K562 (cell line): ENCODE measurements around the gene CCL24. TPM values are rescaled to one million over a fixed set of nuclear protein-coding genes. Genes with fewer than 3 reads are reported as not detected.
A peak's percentile ranks its signal among the peaks of the same experiment; 100 is the strongest.
"Not testable (repeated sequence)": the region's sequence is repeated elsewhere in the genome, so short reads cannot be mapped to it uniquely, and the experiment has no call there.

ENCODE experiments used
- ATAC-seq: fragments of 200-7000 bp; cut with Tn5 transposase; 3 replicates; pipeline ENCODE4 v1.9.1; 2020; ENCODE audit warnings: moderate library complexity
- BruUV-seq: library from RNA; stranded (reverse); fragments of 400-500 nt; replicated peaks from 2 replicates; lab custom pipeline; 2021; lab: Mats Ljungman, UMichigan
- CTCF ChIA-PET: fragments of 300-600 bp; formaldehyde crosslinking; extraction: SDS; loops from one replicate; lab custom pipeline; 2021; ENCODE audit warnings: low intra/inter-chr PET ratio; lab: Yijun Ruan, JAX
- POLR2A ChIA-PET: fragments of 300-600, 350-650 bp; sonication (Branson Sonifier 250); formaldehyde crosslinking; extraction: SDS; loops from one replicate; lab custom pipeline; 2021; ENCODE audit warnings: antibody characterized with exemption, inconsistent platforms; lab: Yijun Ruan, JAX
- DNase-seq, 4 experiments: peaks; one replicate each; pipeline versions ENCODE4 v3.0.0 to v3.0.0-alpha.2; 2011 to 2018; ENCODE audit warnings: low spot score in 3 of 4, mixed read lengths in 3 of 4; ENCODE audit errors: extremely low read depth in 1 of 4
- FAIRE-seq: peaks from 2 replicates; lab custom pipeline; 2011; peaks lifted over from hg19 to GRCh38; lab: Jason Lieb, UNC
- H2AFZ ChIP-seq: 2 replicates; pipeline ENCODE4 v1.6.0; 2011; ENCODE audit warnings: low read depth, low read length, control low read depth, inconsistent platforms
- H3K27ac ChIP-seq: fragments of 200-600 bp; 3 replicates; pipeline ENCODE4 v1.8.0; 2011; ENCODE audit warnings: low read depth, mild to moderate bottlenecking, control low read depth, inconsistent platforms, low read length, moderate library complexity, mixed read lengths; ENCODE audit errors: extremely low read depth
- H3K27me3 ChIP-seq, 2 experiments: fragments of 300-600 bp in 1 of 2; 2 replicates in 1 of 2; 3 replicates in 1 of 2; pipeline versions ENCODE4 v1.6.0 to v1.8.0; 2011; ENCODE audit warnings: inconsistent platforms in 2 of 2, low read length in 2 of 2, mild to moderate bottlenecking in 1 of 2, mixed read lengths in 1 of 2, moderate library complexity in 1 of 2; ENCODE audit not compliant: control insufficient read depth in 2 of 2, insufficient read depth in 2 of 2
- H3K36me3 ChIP-seq: fragments of 300-600 bp; 3 replicates; pipeline ENCODE4 v1.8.0; 2011; ENCODE audit warnings: mild to moderate bottlenecking, low read length, inconsistent platforms; ENCODE audit not compliant: control insufficient read depth, insufficient read depth
- H3K4me1 ChIP-seq, 2 experiments: fragments of 200-600 bp in 1 of 2; replicated peaks in 1 of 2; 2 replicates in 1 of 2; 3 replicates in 1 of 2; pipeline versions ENCODE4 v1.5.1 to v1.8.0; 2011; ENCODE audit warnings: inconsistent platforms in 2 of 2, low read length in 2 of 2, mild to moderate bottlenecking in 1 of 2, mixed read lengths in 1 of 2, moderate library complexity in 1 of 2; ENCODE audit not compliant: control insufficient read depth in 2 of 2, insufficient read depth in 2 of 2
- H3K4me2 ChIP-seq: 2 replicates; pipeline ENCODE4 v1.6.1; 2011; ENCODE audit warnings: low read length, control low read depth, inconsistent platforms, mixed read lengths; ENCODE audit not compliant: insufficient read depth
- H3K4me3 ChIP-seq: fragments of 200-600 bp; sonication (generic), shearing (Covaris generic); 2 replicates; pipeline ENCODE4 v1.5.1; 2016; ENCODE audit warnings: control low read depth, inconsistent platforms
- H3K79me2 ChIP-seq: fragments of 200-600 bp; 3 replicates; pipeline ENCODE4 v1.8.0; 2011; ENCODE audit warnings: low read length, inconsistent platforms; ENCODE audit not compliant: control insufficient read depth, insufficient read depth
- H3K9ac ChIP-seq, 2 experiments: 2 replicates each; pipeline versions ENCODE4 v1.6.0 to v1.6.1; 2011; ENCODE audit warnings: low read depth in 2 of 2, low read length in 2 of 2, control low read depth in 1 of 2, inconsistent platforms in 1 of 2, mild to moderate bottlenecking in 1 of 2, mixed read lengths in 1 of 2; ENCODE audit not compliant: insufficient read depth in 1 of 2
- H3K9me1 ChIP-seq: one replicate; pipeline ENCODE4 v1.6.0; 2011; ENCODE audit warnings: inconsistent platforms, mild to moderate bottlenecking, low read length, moderate library complexity; ENCODE audit not compliant: control insufficient read depth, insufficient read depth
- H3K9me3 ChIP-seq: replicated peaks from 2 replicates; pipeline ENCODE4 v1.5.1; 2011; ENCODE audit warnings: low read depth, low read length, inconsistent platforms; ENCODE audit not compliant: control insufficient read depth, insufficient read depth
- H4K20me1 ChIP-seq: replicated peaks from 2 replicates; pipeline ENCODE4 v1.6.1; 2011; ENCODE audit warnings: low read length, inconsistent platforms, mixed read lengths; ENCODE audit not compliant: control insufficient read depth, insufficient read depth
- ILK ChIP-seq: fragments of 450-650 bp; IDR thresholded peaks from 2 replicates; pipeline ENCODE4 v1.6.1; 2016; ENCODE audit warnings: missing genetic modification characterization, low read depth, mild to moderate bottlenecking, missing compliant biosample characterization, moderate library complexity, borderline replicate concordance
- PKNOX1 ChIP-seq: fragments of 450-650 bp; IDR thresholded peaks from 2 replicates; pipeline ENCODE4 v1.6.1; 2016
- ZBTB8A ChIP-seq: fragments of 450-650 bp; IDR thresholded peaks from 2 replicates; pipeline ENCODE4 v1.6.1; 2018; ENCODE audit warnings: mild to moderate bottlenecking, moderate library complexity; ENCODE audit not compliant: partially characterized antibody
- WGBS: fragments of 100-300 bp; shearing (Covaris generic); methylation state at CpG from one replicate; pipeline ENCODE4 v1.1.6; 2016; ENCODE audit warnings: low coverage, mixed read lengths; ENCODE audit not compliant: insufficient coverage; ENCODE audit errors: missing lambda C conversion rate; 5-methylcytosine and 5-hydroxymethylcytosine counted together
- in situ Hi-C: fragments of 300-500 bp; cut with MboI; formaldehyde crosslinking; loops from 4 replicates; pipeline ENCODE4 v1.15.0; 2018; ENCODE audit warnings: inconsistent platforms, mixed read lengths
- intact Hi-C: fragments of 100-400 bp; cut with micrococcal nuclease; formaldehyde crosslinking; loops from 2 replicates; pipeline ENCODE4 v1.14.2; 2022
- polyA plus RNA-seq, 8 experiments: library from polyadenylated mRNA; depleted of rRNA in 4 of 8; stranded (reverse) in 5 of 8; unstranded in 3 of 8; fragments of >200 nt; fragmentation: Nextera tagmentation in 2 of 8; fragmentation: Illumina TruSeq in 1 of 8; extraction: Ambion mirVana in 2 of 8; extraction: Trizol in 1 of 8; gene quantifications; 2 replicates each; pipeline versions ENCODE4 v1.2.1 to v1.2.3, GENCODE V29; 2011 to 2014; ENCODE audit warnings: inconsistent platforms in 1 of 8, missing spikeins in 1 of 8
- total RNA-seq, 7 experiments: library from RNA; depleted of rRNA in 6 of 7; stranded (reverse); fragments of >200 nt in 6 of 7; fragmentation: Illumina TruSeq in 2 of 7; extraction: Trizol in 2 of 7; gene quantifications; 2 replicates each; pipeline versions ENCODE4 v1.2.1 to v1.2.3, GENCODE V29; 2011 to 2021; ENCODE audit warnings: low replicate concordance in 1 of 7

The CCL24 gene
- total and polyA plus RNA-seq, 9 of the 15 experiments (the other 6 are each of a cell fraction or from before 2014, with no cell fraction given): 0.45 to 3.6 (median 0.95) TPM; not detected in 1

- no peak for TF ChIP-seq ILK (tag)
- no peak for TF ChIP-seq ZBTB8A
These were observed 37.2 kb downstream of the CCL24 start (continued) for GRCh38 chr7:75776295-75776971.

GRCh38 chr7:75773958-75774357 is 39.6 kb downstream of the CCL24 start:
- H3K27me3 ChIP-seq, H3K79me2 ChIP-seq, H4K20me1 ChIP-seq, BruUV-seq, DNase-seq, FAIRE-seq, H3K4me3 ChIP-seq, H3K36me3 ChIP-seq, H3K4me2 ChIP-seq, H3K9me3 ChIP-seq, ATAC-seq, H3K9ac ChIP-seq, CTCF ChIA-PET, H3K27ac ChIP-seq, H3K9me1 ChIP-seq: not testable (repeated sequence)
- intact Hi-C loops (loop anchor here (5.0 kb wide), 1 partner anchor 68 kb away; no protein-coding TSS in a partner anchor), in situ Hi-C loops (loop anchor here (25.0 kb wide), 1 partner anchor 863 kb away; the partner anchor contains the start of gene POMZP3)
- WGBS: 81% methylated on average over 6 of the region's 6 CpGs
- Histone ChIP-seq H2AFZ (peak overlapping the region; percentile 52; the same call in 1 of the 2 replicates), H3K4me1 (peaks cover 13 to 22% of the 10 kb centered on the region in 2 experiments)
- peak; percentile 92 for TF ChIP-seq PKNOX1
- POLR2A ChIA-PET: interaction anchor here (0.8 to 1.3 kb wide), 3 partner anchors 9 to 108 kb away, joined by 3 to 8 read pairs (median 3); no protein-coding TSS in a partner anchor
